ENCODE measurements around the gene TNS1. TPM values are rescaled to one million over a fixed set of nuclear protein-coding genes. Genes with fewer than 3 reads are reported as not detected.

TNS1 gene
- total and polyA plus RNA-seq, 10 of the 15 experiments (the other 5 are each of a cell fraction or from before 2014, with no cell fraction given) = 0.05 to 0.44 TPM; not detected in 8

- 27% methylated on average over 13 of the region's 16 CpGs for WGBS (ENCODE audit: insufficient coverage, insufficient replicate concordance, low lambda C conversion rate, missing lambda C conversion rate)
- Histone ChIP-seq H3K36me3 (ENCODE audit: control insufficient read depth in 2 of 2, insufficient read depth in 2 of 2, low read length in 1 of 2) (no peaks in the 10 kb centered on the region), H3K9ac (ENCODE audit: control insufficient read depth, insufficient read depth, low read length) (no peak overlapping the region), H3K4me1 (ENCODE audit: control insufficient read depth, insufficient read depth, low read length) (no peaks in the 10 kb centered on the region), H3K79me2 (ENCODE audit: control insufficient read depth, insufficient read depth, low read length) (no peaks in the 10 kb centered on the region), H4K20me1 (ENCODE audit: control insufficient read depth, insufficient read depth) (no peaks in the 10 kb centered on the region), H3K9me3 (replicated peaks; ENCODE audit: control insufficient read depth, insufficient read depth, low read length) (no peaks in the 10 kb centered on the region), H3K27me3 (replicated peaks in 1 of 2; ENCODE audit: control insufficient read depth in 2 of 2, insufficient read depth in 2 of 2, low read length in 1 of 2) (peaks cover 0 to 4% of the 10 kb centered on the region in 2 experiments; a peak in 2 of 4 replicates), H2AFZ (ENCODE audit: control insufficient read depth, low read depth, low read length) (no peak overlapping the region), H3K4me3 (no peak overlapping the region), H3K27ac (ENCODE audit: control insufficient read depth, insufficient read depth) (no peak overlapping the region), H3K4me2 (ENCODE audit: control insufficient read depth, insufficient read depth) (no peak overlapping the region)
- SMC1A ChIA-PET (ENCODE audit: uncharacterized antibody, unreplicated experiment) = no interaction called here
- DNase-seq (ENCODE audit: low read depth, low spot score) (no peak), ATAC-seq (no peak), FAIRE-seq (no peak)
- TF ChIP-seq YBX1 (IDR thresholded peaks at IDR 0.05) (no peak), E4F1 (IDR thresholded peaks at IDR 0.05; ENCODE audit: borderline replicate concordance, partially characterized antibody) (no peak), YY1 (IDR thresholded peaks at IDR 0.05; ENCODE audit: low read depth, low read length) (no peak), MXI1 (IDR thresholded peaks at IDR 0.05; ENCODE audit: low read depth, low read length) (no peak), POLR2A (IDR thresholded peaks at IDR 0.05; ENCODE audit: low read depth, low read length) (no peak), FOS (IDR thresholded peaks at IDR 0.05; ENCODE audit: borderline replicate concordance, extremely low read depth, insufficient read length) (no peak), E2F4 (IDR thresholded peaks at IDR 0.05; ENCODE audit: low read depth, low read length) (no peak), PAX5 (IDR thresholded peaks at IDR 0.05; ENCODE audit: borderline replicate concordance, low read depth, low read length) (no peak), MEF2B (IDR thresholded peaks at IDR 0.05; ENCODE audit: partially characterized antibody, poor library complexity, severe bottlenecking) (no peak), ZSCAN29 (IDR thresholded peaks at IDR 0.05) (no peak), KLF5 (IDR thresholded peaks at IDR 0.05; ENCODE audit: partially characterized antibody) (no peak)
- TF ChIP-seq, protein P1, sequence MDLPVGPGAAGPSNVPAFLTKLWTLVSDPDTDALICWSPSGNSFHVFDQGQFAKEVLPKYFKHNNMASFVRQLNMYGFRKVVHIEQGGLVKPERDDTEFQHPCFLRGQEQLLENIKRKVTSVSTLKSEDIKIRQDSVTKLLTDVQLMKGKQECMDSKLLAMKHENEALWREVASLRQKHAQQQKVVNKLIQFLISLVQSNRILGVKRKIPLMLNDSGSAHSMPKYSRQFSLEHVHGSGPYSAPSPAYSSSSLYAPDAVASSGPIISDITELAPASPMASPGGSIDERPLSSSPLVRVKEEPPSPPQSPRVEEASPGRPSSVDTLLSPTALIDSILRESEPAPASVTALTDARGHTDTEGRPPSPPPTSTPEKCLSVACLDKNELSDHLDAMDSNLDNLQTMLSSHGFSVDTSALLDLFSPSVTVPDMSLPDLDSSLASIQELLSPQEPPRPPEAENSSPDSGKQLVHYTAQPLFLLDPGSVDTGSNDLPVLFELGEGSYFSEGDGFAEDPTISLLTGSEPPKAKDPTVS (IDR thresholded peaks at IDR 0.05; ENCODE audit: low read depth, low read length) = no peak
- POLR2A ChIA-PET = no interaction called here
- RAD21 ChIA-PET (ENCODE audit: unreplicated experiment) = no interaction called here
- no TSS peak for BruUV-seq (replicated peaks)
- in situ Hi-C loops (cut with MboI) = no loop called here
- intact Hi-C loops (cut with micrococcal nuclease; ENCODE audit: unreplicated experiment) = no loop called here
- CTCF ChIA-PET = no interaction called here
Measured at GRCh38 chr2:217956586-217957457, 46.0 kb downstream of the TNS1 start.
